T-helper 17 cell (primary cell): ENCODE results near the gene SHROOM2. TPM values are rescaled to one million over a fixed set of nuclear protein-coding genes. Genes with fewer than 3 reads are reported as not detected.

Source experiments
- ATAC-seq: fragments of 150-1000 bp; cut with Tn5 transposase; 2 replicates; pipeline ENCODE4 v1.10.0; 2021; ENCODE audit warnings: mild to moderate bottlenecking, moderate library complexity
- DNase-seq, 3 donors: peaks; one replicate each; pipeline versions ENCODE4 v3.0.0 to v3.0.0-alpha.2; 2020 to 2021
- H3K9me3 ChIP-seq: one replicate; pipeline ENCODE4 v1.7.0; 2013; ENCODE audit warnings: low read length, mild to moderate bottlenecking; ENCODE audit not compliant: control insufficient read depth, poor library complexity, severe bottlenecking
- H3K27ac Mint-ChIP-seq: one replicate; pipeline ENCODE4 v1.8.0; 2022; ENCODE audit warnings: mild to moderate bottlenecking, moderate library complexity, mixed read lengths
- H3K27me3 Mint-ChIP-seq: one replicate; pipeline ENCODE4 v1.8.0; 2022; ENCODE audit warnings: mixed read lengths
- H3K36me3 Mint-ChIP-seq: one replicate; pipeline ENCODE4 v1.8.0; 2022; ENCODE audit warnings: low read depth, mixed read lengths
- H3K4me1 Mint-ChIP-seq: one replicate; pipeline ENCODE4 v1.8.0; 2022; ENCODE audit warnings: mild to moderate bottlenecking, mixed read lengths
- H3K4me3 Mint-ChIP-seq: one replicate; pipeline ENCODE4 v1.8.0; 2022; ENCODE audit warnings: mild to moderate bottlenecking, moderate library complexity, mixed read lengths
- total RNA-seq, 4 donors: library from RNA in 2 of 4; stranded (reverse) in 2 of 4; gene quantifications; one replicate each; pipeline ENCODE4 v1.2.3 and lab custom pipeline; 2022 to 2026

Gene SHROOM2
- total RNA-seq, 2 donors from 2014 or later: not detected

DNA sequence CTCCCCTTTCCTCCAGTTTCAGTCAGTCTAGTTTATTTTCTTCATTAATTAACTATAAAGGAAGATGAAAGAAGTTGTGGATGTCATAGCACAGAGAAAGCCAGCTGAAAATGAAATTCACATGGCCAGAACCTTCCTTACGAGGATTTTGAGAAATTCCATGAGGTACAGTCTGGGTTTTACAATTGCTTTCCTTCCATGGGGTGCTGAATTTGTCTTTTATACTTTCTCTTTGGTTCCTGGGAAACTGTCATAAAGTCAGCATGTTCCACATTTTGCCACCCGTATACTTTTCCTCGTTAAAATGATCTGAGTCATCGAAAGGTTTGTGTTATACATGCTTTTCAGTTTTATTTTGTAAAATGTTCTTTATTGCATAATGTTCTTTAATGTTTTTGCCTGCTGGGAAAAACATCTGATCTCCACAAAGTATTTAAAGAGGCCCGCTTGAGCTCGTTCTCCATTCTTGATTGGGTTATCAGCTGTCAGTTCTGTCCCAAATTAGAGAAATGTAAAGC lies 102.8 kb downstream of the SHROOM2 start:
- Mint-ChIP-seq H3K36me3 (peaks cover 2% of the 10 kb centered on the region), H3K27me3 (peaks cover 9% of the 10 kb centered on the region), H3K4me3 (no peak overlapping the region), H3K4me1 (no peaks in the 10 kb centered on the region), H3K27ac (no peak overlapping the region)
- ATAC-seq (no peak), DNase-seq (no peak)
- no peaks in the 10 kb centered on the region for H3K9me3 ChIP-seq

DNA sequence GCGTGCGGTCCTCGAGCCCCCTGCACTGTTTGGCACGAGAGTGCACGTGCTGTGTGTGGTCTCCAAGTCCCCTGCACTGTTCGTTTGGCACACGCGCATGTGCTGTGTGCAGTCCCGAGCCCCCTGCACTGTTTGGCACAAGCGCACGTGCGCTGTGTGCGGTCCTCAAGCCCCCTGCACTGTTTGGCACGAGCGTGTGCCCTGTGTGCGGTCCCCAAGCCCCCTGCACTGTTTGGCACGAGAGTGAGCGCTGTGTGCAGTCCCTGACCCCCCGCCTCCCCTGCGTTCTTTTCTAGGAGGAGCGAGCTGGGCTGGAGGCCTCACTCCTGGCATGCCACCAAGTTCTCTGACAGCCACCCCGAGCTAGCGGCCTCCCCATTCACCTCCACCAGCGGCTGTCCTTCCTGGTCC lies 104.5 kb downstream of the SHROOM2 start:
- H3K4me1 Mint-ChIP-seq: no peaks in the 10 kb centered on the region
- DNase-seq: no peak
- peaks cover 2% of the 10 kb centered on the region for H3K36me3 Mint-ChIP-seq
- ATAC-seq: no peak
- H3K27ac Mint-ChIP-seq: no peak overlapping the region
- no peak overlapping the region for H3K4me3 Mint-ChIP-seq
- peaks cover 9% of the 10 kb centered on the region for H3K27me3 Mint-ChIP-seq
- no peaks in the 10 kb centered on the region for H3K9me3 ChIP-seq

DNA sequence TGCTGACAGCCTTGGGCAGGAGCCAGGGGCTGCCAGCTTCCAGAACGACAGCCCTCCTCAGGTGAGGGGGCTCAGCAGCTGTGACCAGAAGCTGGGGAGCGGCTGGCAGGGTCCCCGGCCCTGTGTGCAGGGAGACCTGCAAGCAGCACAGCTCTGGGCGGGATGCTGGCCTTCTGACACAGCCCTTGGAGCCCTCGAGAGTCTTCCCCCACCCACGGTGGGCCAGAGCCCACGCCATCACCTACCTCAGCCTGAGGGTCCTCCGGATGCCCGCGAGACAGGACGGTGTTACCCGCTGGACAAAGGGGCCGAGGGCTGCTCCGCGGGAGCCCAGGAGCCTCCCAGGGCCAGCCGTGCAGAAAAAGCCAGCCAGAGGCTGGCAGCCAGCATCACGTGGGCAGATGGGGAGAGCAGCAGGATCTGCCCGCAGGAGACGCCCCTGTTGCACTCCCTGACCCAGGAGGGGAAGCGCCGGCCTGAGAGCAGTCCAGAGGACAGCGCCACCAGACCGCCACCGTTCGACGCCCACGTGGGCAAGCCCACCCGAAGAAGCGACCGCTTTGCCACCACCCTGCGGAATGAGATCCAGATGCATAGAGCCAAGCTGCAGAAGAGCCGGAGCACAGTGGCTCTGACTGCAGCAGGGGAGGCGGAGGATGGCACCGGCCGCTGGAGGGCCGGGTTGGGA lies 109.1 kb downstream of the SHROOM2 start:
- Mint-ChIP-seq H3K36me3 (peaks cover 2% of the 10 kb centered on the region), H3K4me3 (no peak overlapping the region), H3K27me3 (no peaks in the 10 kb centered on the region), H3K27ac (no peak overlapping the region), H3K4me1 (no peaks in the 10 kb centered on the region)
- no peaks in the 10 kb centered on the region for H3K9me3 ChIP-seq
- no peak for ATAC-seq
- DNase-seq: no peak

DNA sequence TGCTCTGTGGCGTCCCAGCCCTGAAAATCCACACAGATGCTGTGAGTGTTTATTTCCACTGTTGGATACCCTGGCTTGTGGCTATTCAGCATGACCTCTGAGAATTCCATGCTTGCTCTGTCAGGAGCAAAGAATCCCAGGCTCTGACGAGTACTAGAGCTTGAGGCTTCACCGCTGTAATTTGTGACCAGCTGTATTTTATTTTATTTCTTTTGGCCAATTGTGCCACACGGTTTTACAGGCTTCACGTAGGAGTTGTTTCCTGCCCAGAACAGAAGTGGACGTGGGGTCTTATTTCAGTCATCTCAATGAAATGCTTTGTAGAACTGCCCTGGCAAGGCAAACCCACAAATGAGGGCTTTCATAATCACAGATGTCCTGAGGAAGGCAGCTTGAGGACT lies 111.5 kb downstream of the SHROOM2 start:
- DNase-seq (no peak), ATAC-seq (no peak)
- no peak overlapping the region for H3K4me3 Mint-ChIP-seq
- H3K4me1 Mint-ChIP-seq: no peaks in the 10 kb centered on the region
- no peaks in the 10 kb centered on the region for H3K36me3 Mint-ChIP-seq
- no peaks in the 10 kb centered on the region for H3K9me3 ChIP-seq
- no peak overlapping the region for H3K27ac Mint-ChIP-seq
- no peaks in the 10 kb centered on the region for H3K27me3 Mint-ChIP-seq

GRCh38 chrX:9899640-9900111 lies 113.4 kb downstream of the SHROOM2 start:
- H3K9me3 ChIP-seq: no peaks in the 10 kb centered on the region
- H3K27me3 Mint-ChIP-seq: no peaks in the 10 kb centered on the region
- H3K36me3 Mint-ChIP-seq: no peaks in the 10 kb centered on the region
- no peak for ATAC-seq
- H3K4me3 Mint-ChIP-seq: no peak overlapping the region
- no peaks in the 10 kb centered on the region for H3K4me1 Mint-ChIP-seq
- H3K27ac Mint-ChIP-seq: peak overlapping the region; percentile 2
- no peak for DNase-seq

DNA sequence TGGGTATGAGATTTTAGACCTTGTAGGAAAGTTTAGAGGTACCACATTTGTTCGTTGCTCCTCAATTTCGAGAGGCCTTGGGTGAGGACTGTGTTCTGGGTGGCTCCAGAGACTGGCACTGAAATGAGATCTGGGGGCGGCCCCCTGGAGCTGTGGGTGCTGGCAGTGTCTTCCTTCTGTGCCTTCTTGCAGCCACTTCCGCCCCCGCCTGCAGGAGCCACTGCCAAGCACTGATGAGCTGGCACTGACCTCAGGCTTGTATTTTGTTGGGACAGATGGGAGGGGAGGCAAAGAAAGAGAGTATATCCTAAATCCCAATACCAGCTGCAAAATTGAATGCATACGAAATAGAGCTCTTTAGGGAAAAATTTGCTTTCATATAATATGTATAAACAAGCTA lies 116.4 kb downstream of the SHROOM2 start:
- H3K4me1 Mint-ChIP-seq: no peaks in the 10 kb centered on the region
- no peaks in the 10 kb centered on the region for H3K36me3 Mint-ChIP-seq
- H3K9me3 ChIP-seq: no peaks in the 10 kb centered on the region
- H3K27me3 Mint-ChIP-seq: no peaks in the 10 kb centered on the region
- H3K4me3 Mint-ChIP-seq: no peak overlapping the region
- DNase-seq: no peak
- H3K27ac Mint-ChIP-seq: no peak overlapping the region
- no peak for ATAC-seq

DNA sequence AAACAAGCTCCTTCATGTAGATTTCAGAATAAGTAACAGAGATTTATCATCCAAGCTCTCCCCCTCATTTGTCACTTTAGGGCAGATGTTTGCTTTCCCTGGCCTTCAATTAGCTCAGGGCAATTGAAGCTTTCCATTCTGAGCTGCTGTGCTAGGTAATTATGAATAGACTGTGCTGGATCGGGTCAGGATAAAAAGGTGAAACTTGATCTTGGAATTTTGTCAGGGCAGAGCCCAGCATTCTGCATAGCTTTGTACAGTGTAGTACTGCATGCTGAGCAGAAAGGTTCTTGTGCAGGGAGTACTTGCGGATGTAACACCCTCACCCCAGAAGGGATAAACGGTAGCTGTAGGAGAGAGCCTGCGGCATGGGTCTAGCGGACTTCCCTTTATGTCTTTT lies 116.9 kb downstream of the SHROOM2 start:
- Mint-ChIP-seq H3K27ac (no peak overlapping the region), H3K4me3 (no peak overlapping the region), H3K36me3 (no peaks in the 10 kb centered on the region), H3K4me1 (no peaks in the 10 kb centered on the region), H3K27me3 (no peaks in the 10 kb centered on the region)
- DNase-seq: no peak
- no peaks in the 10 kb centered on the region for H3K9me3 ChIP-seq
- ATAC-seq: no peak

- Mint-ChIP-seq H3K4me1 (no peaks in the 10 kb centered on the region), H3K36me3 (no peaks in the 10 kb centered on the region), H3K27ac (no peak overlapping the region), H3K27me3 (no peaks in the 10 kb centered on the region), H3K4me3 (no peak overlapping the region)
- DNase-seq: no peak
- ATAC-seq: no peak
- H3K9me3 ChIP-seq: no peaks in the 10 kb centered on the region
Observed at GRCh38 chrX:9905288-9905687, 119.1 kb downstream of the SHROOM2 start.

- no peak overlapping the region for H3K27ac Mint-ChIP-seq
- no peak for DNase-seq
- H3K4me1 Mint-ChIP-seq: no peaks in the 10 kb centered on the region
- H3K9me3 ChIP-seq: no peaks in the 10 kb centered on the region
- no peak overlapping the region for H3K4me3 Mint-ChIP-seq
- H3K36me3 Mint-ChIP-seq: no peaks in the 10 kb centered on the region
- no peak for ATAC-seq
- H3K27me3 Mint-ChIP-seq: no peaks in the 10 kb centered on the region
Observed at GRCh38 chrX:9905721-9906120, 119.5 kb downstream of the SHROOM2 start.

DNA sequence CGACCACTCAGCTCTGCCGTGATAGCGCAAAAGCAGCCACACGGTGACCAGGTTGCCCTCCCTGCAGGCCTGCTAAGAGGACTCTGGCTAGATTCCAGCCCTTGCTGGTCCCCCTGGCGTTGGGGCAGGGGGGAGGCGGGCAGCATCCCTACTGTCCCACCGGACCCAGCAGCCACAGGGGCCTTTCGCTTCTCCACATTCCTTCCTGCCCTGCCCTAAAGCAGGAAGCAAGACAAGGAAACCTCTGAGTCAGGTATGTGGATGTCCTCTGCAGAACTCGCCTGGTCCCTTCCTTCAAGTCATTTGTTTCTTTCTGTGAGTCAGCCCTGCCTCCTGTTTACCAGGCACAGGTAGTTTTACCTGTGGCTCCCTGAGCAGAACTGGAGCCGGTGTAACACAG lies 120.7 kb downstream of the SHROOM2 start:
- ATAC-seq: no peak

GRCh38 chrX:9907645-9908387 lies 121.6 kb downstream of the SHROOM2 start:
- Mint-ChIP-seq H3K4me1 (no peaks in the 10 kb centered on the region), H3K27ac (no peak overlapping the region), H3K27me3 (peaks cover 10% of the 10 kb centered on the region), H3K4me3 (no peak overlapping the region), H3K36me3 (no peaks in the 10 kb centered on the region)
- ATAC-seq (no peak), DNase-seq (no peak)
- H3K9me3 ChIP-seq: no peaks in the 10 kb centered on the region

More for the DNA sequence above, 120.7 kb downstream of the SHROOM2 start:
- H3K9me3 ChIP-seq: no peaks in the 10 kb centered on the region
- no peak overlapping the region for H3K27ac Mint-ChIP-seq
- no peak for DNase-seq
- peaks cover 10% of the 10 kb centered on the region for H3K27me3 Mint-ChIP-seq
- H3K4me3 Mint-ChIP-seq: no peak overlapping the region
- H3K4me1 Mint-ChIP-seq: no peaks in the 10 kb centered on the region
- H3K36me3 Mint-ChIP-seq: no peaks in the 10 kb centered on the region

DNA sequence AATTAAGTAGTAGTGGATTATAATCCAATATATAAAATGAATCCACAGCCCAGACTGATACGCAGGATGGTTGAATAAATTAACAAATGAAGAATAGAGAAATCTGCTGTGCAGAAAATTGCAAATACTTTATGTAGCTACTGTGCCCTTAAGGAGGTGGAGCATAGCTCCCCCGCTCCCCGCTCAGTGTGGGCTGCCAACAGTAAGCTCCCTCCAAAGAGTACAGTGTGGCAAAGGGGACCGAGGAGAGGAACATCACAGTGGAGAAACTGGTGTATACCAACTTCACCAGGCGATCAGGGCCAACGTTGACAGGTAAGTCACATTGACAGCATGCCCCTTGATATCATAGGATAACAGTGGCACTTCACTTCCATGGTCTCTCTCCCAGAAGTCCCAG lies 123.0 kb downstream of the SHROOM2 start:
- Mint-ChIP-seq H3K4me3 (no peak overlapping the region), H3K27ac (no peak overlapping the region), H3K27me3 (peaks cover 10% of the 10 kb centered on the region)

DNA sequence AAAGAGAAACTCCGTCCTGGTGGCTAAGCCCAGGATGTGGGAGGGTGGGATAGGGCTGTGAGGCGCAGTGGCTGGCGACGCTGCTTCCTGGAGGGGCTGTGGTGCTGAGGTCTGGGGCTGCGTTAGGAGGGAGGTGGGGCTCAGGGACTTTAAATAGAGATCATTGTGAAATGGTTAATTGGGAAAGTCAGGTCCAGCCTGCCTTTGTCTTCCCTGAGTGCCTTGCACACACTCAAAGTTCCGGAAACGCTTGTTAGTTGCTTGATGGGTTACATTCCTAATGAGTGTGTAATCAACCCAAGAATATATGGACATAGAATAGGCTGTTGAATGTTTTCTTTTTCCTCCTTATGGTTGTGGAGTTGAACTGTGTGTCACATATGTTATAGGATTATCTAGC lies 125.3 kb downstream of the SHROOM2 start:
- ATAC-seq (no peak), DNase-seq (no peak)
- Mint-ChIP-seq H3K4me3 (no peak overlapping the region), H3K27ac (no peak overlapping the region), H3K4me1 (no peaks in the 10 kb centered on the region), H3K27me3 (peaks cover 10% of the 10 kb centered on the region), H3K36me3 (no peaks in the 10 kb centered on the region)
- no peaks in the 10 kb centered on the region for H3K9me3 ChIP-seq

More for the DNA sequence above, 123.0 kb downstream of the SHROOM2 start:
- no peaks in the 10 kb centered on the region for H3K9me3 ChIP-seq
- Mint-ChIP-seq H3K36me3 (no peaks in the 10 kb centered on the region), H3K4me1 (no peaks in the 10 kb centered on the region)
- ATAC-seq (no peak), DNase-seq (no peak)
